ENCODE measurements around the gene CREB5. TPM values are rescaled to one million over a fixed set of nuclear protein-coding genes. Genes with fewer than 3 reads are reported as not detected.

CREB5 gene
- total and polyA plus RNA-seq, 2 of the 8 experiments (the other 6 are each of a cell fraction or from before 2014, with no cell fraction given), result 2.4 to 2.7 TPM

- Histone ChIP-seq H3K56ac (replicated peaks; ENCODE audit: insufficient read length, low read depth, low read length) (no peak overlapping the region), H3K4me1 (replicated peaks in 1 of 4; ENCODE audit: control insufficient read depth in 3 of 4, insufficient read depth in 4 of 4, low read length in 3 of 4) (peaks cover 10 to 21% (median 17%) of the 10 kb centered on the region in 4 experiments), H2BK5ac (ENCODE audit: low read depth, low read length) (no peak overlapping the region), H3K23me2 (ENCODE audit: low read depth, low read length) (no peaks in the 10 kb centered on the region), H3K18ac (ENCODE audit: extremely low read depth, low read length) (no peak overlapping the region), H3K14ac (ENCODE audit: insufficient read length) (no peak overlapping the region), H2AK5ac (ENCODE audit: low read depth, low read length) (no peak overlapping the region), H2BK120ac (replicated peaks; ENCODE audit: low read depth, low read length) (no peak overlapping the region), H3K4me2 (ENCODE audit: insufficient read depth in 1 of 2, low read depth in 2 of 2, low read length in 2 of 2) (no peak overlapping the region), H2BK20ac (ENCODE audit: low read length) (no peak overlapping the region), H4K5ac (ENCODE audit: insufficient read length, low read depth, low read length) (no peak overlapping the region), H3K9me3 (ENCODE audit: insufficient read depth in 2 of 2, low read depth in 1 of 2, low read length in 1 of 2) (no peaks in the 10 kb centered on the region), H2BK15ac (ENCODE audit: low read length) (no peak overlapping the region), H3K23ac (ENCODE audit: insufficient read length) (no peak overlapping the region), H3K27me3 (replicated peaks in 1 of 4; ENCODE audit: control insufficient read depth in 3 of 4, extremely low read depth in 1 of 4, insufficient read depth in 3 of 4, low read length in 3 of 4) (no peaks in the 10 kb centered on the region), H4K91ac (replicated peaks; ENCODE audit: insufficient read length, low read length) (no peak overlapping the region), H3K79me2 (ENCODE audit: control insufficient read depth in 1 of 2, insufficient read depth in 2 of 2, low read length in 2 of 2) (no peaks in the 10 kb centered on the region), H4K8ac (ENCODE audit: extremely low read depth, insufficient read depth, low read length) (no peak overlapping the region), H3K27ac (ENCODE audit: low read depth, low read length) (no peak overlapping the region), H3K4me3 (ENCODE audit: extremely low read depth in 1 of 4, insufficient read depth in 2 of 4, low read depth in 3 of 4, low read length in 4 of 4) (no peak overlapping the region), H2BK12ac (ENCODE audit: low read depth, low read length) (no peak overlapping the region), H3K9ac (replicated peaks in 1 of 4; ENCODE audit: extremely low read depth in 1 of 4, low read depth in 3 of 4, low read length in 3 of 4) (no peak overlapping the region), H3K36me3 (ENCODE audit: control insufficient read depth in 2 of 4, insufficient read depth in 4 of 4, low read length in 3 of 4) (no peaks in the 10 kb centered on the region), H3K4ac (replicated peaks; ENCODE audit: insufficient read length, low read depth, low read length) (no peak overlapping the region), H3K79me1 (ENCODE audit: low read depth, low read length) (no peaks in the 10 kb centered on the region), H2AFZ (ENCODE audit: low read length) (no peak overlapping the region), H4K20me1 (replicated peaks in 1 of 2; ENCODE audit: control insufficient read depth in 1 of 2, insufficient read depth in 2 of 2, low read length in 2 of 2) (no peaks in the 10 kb centered on the region)
- ChIA-PET CTCF (ENCODE audit: partially characterized antibody) (interaction anchor here (0.8 to 1.7 kb wide), 8 partner anchors 9 to 148 kb away, joined by 3 to 5 read pairs (median 3); no protein-coding TSS in a partner anchor), POLR2A (ENCODE audit: partially characterized antibody) (no interaction called here)
- DNase-seq (ENCODE audit: low read depth in 1 of 2, low spot score in 2 of 2), result no peak
- FAIRE-seq, result no peak
- WGBS, 2 experiments (ENCODE audit: extremely low coverage in 1 of 2, insufficient coverage in 1 of 2, insufficient read length in 1 of 2, insufficient replicate concordance in 2 of 2, low coverage in 1 of 2, low lambda C conversion rate in 2 of 2, missing lambda C conversion rate in 1 of 2), result 89% methylated on average over 1 of the region's 1 CpG; no CpG with 5 or more reads in 1 of the 2 experiments
- TF ChIP-seq RXRA (IDR thresholded peaks at IDR 0.05; ENCODE audit: insufficient read depth, low read depth, low read length), result no peak
- no peak for TF ChIP-seq SP1 (IDR thresholded peaks at IDR 0.05; ENCODE audit: low read depth, low read length)
- TF ChIP-seq PHF8 (conservative IDR thresholded peaks at IDR 0.05; ENCODE audit: low read depth, low read length), result no peak
- TF ChIP-seq, protein P1, sequence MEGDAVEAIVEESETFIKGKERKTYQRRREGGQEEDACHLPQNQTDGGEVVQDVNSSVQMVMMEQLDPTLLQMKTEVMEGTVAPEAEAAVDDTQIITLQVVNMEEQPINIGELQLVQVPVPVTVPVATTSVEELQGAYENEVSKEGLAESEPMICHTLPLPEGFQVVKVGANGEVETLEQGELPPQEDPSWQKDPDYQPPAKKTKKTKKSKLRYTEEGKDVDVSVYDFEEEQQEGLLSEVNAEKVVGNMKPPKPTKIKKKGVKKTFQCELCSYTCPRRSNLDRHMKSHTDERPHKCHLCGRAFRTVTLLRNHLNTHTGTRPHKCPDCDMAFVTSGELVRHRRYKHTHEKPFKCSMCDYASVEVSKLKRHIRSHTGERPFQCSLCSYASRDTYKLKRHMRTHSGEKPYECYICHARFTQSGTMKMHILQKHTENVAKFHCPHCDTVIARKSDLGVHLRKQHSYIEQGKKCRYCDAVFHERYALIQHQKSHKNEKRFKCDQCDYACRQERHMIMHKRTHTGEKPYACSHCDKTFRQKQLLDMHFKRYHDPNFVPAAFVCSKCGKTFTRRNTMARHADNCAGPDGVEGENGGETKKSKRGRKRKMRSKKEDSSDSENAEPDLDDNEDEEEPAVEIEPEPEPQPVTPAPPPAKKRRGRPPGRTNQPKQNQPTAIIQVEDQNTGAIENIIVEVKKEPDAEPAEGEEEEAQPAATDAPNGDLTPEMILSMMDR (IDR thresholded peaks at IDR 0.05; ENCODE audit: control extremely low read depth in 1 of 3, insufficient read depth in 1 of 3, low read depth in 1 of 3, low read length in 3 of 3), result no peak
- no peak for TF ChIP-seq POLR2A (IDR thresholded peaks at IDR 0.05; ENCODE audit: control extremely low read depth in 1 of 2, low read depth in 2 of 2, low read length in 2 of 2)
- no peak for TF ChIP-seq CEBPB (IDR thresholded peaks at IDR 0.05; ENCODE audit: low read depth, low read length)
- TF ChIP-seq NANOG (IDR thresholded peaks at IDR 0.05; ENCODE audit: insufficient read depth, low read depth, low read length, poor library complexity, severe bottlenecking), result no peak
- no peak for TF ChIP-seq KDM4A (IDR thresholded peaks at IDR 0.05; ENCODE audit: low read depth, low read length, severe bottlenecking)
- TF ChIP-seq, protein P2, sequence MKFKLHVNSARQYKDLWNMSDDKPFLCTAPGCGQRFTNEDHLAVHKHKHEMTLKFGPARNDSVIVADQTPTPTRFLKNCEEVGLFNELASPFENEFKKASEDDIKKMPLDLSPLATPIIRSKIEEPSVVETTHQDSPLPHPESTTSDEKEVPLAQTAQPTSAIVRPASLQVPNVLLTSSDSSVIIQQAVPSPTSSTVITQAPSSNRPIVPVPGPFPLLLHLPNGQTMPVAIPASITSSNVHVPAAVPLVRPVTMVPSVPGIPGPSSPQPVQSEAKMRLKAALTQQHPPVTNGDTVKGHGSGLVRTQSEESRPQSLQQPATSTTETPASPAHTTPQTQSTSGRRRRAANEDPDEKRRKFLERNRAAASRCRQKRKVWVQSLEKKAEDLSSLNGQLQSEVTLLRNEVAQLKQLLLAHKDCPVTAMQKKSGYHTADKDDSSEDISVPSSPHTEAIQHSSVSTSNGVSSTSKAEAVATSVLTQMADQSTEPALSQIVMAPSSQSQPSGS (IDR thresholded peaks at IDR 0.05; ENCODE audit: low read length), result no peak
- TF ChIP-seq EP300 (IDR thresholded peaks at IDR 0.05; ENCODE audit: borderline replicate concordance in 1 of 2, low read depth in 2 of 2, low read length in 2 of 2), result no peak
Measured at GRCh38 chr7:28478656-28479055, 66.3 kb downstream of the CREB5 start.
